GM18519 (cell line): ENCODE measurements around the gene TRMT61B.
A peak's percentile ranks its signal among the peaks of the same experiment; 100 is the strongest.

ENCODE experiments used
- ATAC-seq: cut with Tn5 transposase; IDR thresholded peaks from one replicate; pipeline ENCODE4 v1.9.1; 2021; ENCODE audit warnings: mild to moderate bottlenecking, moderate library complexity; ENCODE audit not compliant: unreplicated experiment, low FRiP score

Gene TRMT61B

DNA sequence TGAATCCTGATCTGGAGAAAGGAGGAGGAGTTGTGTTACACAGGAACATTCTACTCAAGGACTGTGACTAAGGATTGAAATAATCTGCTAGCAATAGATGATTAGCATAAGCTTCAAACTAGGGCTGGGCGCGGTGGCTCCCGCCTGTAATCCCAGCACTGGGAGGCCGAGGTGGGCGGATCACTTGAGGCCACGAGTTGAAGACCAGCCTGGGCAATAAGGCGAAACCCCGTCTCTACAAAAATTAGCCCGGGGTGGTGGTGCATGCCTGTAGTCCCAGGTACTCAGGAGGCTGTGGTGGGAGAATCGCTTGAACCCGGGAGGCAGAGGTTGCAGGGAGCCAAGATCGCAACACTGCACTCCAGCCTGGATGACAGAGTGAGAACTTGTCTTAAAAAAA lies 1.5 kb downstream of the TRMT61B start:
- ATAC-seq, result no peak

DNA sequence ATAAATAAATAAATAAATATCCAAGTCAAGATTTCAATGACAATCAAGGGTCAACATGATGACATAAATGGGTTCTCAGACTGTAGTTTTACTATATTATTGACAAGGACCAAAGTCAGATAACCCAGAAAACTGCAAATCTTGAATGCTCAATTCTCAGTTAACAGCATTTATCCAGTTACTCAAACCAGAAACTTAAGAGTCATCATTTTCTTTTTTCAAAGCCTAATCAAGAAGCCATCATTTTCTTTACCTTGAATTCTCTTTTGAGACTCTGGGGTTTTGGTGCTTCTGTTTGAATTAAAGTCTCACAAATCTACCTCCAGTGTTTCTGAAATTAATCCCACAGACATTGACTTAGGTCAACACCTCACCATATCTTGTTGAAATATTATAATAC lies 14.1 kb downstream of the TRMT61B start:
- no peak for ATAC-seq

DNA sequence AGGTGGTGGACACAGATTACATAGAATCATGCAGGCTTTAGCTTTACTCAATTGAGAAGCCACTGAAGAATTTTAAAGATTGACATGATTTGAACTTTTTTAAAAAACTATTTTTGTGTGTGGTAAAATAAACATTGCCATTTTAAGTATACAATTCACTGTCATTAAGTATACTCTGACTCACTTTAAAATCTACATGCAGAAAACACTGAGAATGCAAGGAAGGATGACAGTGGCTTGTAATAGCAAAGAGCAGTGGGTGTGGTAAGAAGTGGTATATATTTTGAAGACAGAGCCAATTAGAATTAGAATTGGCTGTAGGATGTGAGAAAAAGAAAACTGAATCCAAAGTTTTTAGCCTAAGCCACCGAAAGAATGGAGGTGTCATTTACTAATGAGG lies 14.9 kb downstream of the TRMT61B start:
- no peak for ATAC-seq

DNA sequence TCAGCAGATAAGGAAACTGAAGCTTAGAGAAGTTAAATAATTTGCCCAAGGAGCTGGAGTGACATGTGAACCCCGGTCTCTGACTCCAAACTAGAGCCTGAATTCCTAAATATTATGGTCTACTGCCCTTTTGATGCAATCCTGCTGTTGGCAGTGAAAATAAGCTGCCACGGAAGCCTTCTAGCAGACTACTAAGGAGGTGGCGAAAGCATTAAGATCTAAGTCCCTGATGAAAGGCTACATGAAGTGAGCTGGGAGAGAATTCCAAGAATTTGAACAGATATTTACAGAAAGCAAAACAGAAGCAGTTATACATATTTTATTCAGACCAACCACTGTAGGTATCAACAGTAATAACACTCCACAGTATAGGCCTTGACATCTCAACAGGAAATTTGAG lies 28.1 kb downstream of the TRMT61B start:
- ATAC-seq, result no peak

DNA sequence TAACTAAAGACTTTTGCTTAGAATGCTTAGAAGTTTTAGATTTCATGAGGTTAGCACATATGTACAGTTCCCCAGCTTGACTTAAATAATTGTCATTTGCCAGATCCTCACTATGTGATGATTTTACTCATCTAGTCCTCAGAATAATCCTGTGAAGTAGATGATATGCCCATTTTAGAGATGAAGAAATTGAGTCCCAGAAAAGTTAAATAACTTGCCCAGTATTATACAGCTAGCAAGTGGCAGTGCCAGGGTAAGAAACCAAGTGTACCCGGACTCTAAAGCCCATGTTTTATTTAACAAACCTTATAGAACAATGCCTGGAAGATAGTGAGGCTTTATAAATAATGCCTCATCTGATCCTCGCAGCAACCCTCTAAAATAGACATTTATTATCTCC lies 31.1 kb downstream of the TRMT61B start:
- ATAC-seq, result no peak

DNA sequence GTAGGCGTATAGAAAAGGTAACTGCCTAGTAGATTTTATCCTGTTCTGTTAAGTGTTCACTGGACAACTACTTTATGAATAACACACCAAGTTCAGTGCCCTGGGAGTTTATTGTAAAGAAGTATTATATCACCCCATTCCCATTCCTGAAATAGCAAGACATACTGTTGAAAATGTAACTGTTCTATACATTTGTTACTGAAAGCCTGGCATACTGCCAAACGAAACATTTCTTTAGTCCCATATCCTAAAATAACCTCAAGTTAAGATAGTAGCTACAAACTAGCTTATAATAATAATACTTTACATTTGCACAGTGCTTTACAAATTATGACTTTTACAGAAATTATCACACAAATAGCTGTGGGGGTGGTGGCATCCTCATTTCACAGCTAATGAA lies 34.3 kb downstream of the TRMT61B start:
- ATAC-seq, result no peak

DNA sequence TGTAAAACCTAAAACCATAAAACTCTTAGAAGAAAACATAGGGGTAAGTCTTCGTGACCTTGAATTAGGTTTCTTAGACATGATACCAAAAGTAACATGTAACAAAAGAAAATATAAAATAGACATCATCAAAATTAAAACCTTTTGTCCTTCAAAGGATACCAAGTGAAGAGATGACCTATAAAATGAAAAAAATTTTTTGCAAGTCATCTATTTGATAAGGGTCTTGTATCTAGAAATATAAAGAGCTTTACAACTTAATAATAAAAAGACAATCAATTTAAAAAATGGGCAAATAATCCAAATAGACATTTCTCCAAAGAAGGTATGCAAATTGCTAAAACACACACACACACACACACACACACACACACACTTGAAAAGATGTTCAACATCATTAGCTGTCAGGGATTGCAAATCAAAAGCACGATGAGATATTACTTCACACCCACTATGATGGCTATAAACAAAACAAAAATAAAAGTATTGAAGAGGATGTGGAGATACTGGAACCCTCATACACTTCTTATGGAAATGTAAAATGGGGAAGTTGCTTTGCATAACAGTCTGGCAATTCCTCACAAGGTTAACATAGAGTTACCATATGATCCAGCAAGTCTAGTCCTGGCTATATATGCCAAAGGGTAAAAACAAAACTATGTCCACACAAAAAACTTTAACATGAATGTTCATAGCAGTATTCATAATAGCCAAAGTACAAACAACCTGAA lies 36.2 kb downstream of the TRMT61B start:
- ATAC-seq, result no peak

DNA sequence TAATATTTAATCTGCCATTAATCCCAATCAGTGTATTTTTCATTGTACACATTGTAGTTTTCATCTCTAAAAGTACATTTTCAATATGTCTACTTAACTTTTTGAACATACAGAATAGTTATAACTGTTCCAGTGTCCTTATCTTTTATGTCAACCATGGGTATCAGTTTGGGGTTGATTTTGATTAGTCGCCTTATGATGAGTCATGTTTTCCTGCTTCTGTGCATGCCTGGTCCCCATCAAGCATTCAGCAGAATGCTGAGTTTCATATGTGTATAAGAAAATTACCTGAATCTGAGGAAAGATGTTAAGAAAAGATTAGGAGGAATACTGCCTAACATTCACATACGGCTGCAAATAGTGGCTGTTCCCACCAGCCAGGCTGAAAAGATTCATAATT lies 41.7 kb downstream of the TRMT61B start:
- ATAC-seq, result no peak

DNA sequence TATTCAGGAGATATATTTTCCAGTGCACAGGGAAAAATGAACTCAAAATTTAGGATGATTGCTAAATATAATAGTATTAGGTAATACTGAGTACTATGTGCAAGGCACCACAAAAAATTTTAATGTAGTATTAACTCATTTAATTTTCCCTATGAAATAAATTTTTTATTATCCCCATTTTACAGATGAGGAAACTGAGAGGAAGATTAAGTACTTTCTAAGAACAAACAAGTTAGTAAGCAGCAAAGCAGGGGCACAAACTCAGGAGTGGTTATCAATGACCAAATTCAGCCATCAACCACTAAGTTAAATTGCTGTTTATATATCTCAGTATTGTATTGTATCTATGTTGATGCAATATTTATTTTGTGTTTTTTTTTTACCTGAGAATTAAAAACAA lies 45.2 kb downstream of the TRMT61B start:
- no peak for ATAC-seq

DNA sequence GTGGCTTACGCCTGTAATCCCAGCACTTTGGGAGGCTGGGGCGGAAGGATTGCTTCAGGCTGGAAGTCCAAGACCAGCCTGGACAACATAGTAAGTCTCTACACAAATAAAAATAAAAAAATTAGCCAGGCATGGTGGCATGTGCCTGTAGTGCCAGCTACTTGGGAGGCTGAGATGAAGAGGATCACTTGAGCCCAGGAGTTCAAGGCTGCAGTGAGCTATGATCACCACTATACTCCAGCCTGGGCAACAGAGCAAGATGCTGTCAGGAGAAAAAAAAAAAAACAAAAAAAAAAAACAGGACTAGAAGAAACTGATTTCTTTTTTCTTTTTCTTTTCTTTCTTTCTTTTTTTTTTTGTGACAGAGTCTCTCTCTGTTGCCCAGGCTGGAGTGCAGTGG lies 45.9 kb downstream of the TRMT61B start:
- ATAC-seq, result no peak

DNA sequence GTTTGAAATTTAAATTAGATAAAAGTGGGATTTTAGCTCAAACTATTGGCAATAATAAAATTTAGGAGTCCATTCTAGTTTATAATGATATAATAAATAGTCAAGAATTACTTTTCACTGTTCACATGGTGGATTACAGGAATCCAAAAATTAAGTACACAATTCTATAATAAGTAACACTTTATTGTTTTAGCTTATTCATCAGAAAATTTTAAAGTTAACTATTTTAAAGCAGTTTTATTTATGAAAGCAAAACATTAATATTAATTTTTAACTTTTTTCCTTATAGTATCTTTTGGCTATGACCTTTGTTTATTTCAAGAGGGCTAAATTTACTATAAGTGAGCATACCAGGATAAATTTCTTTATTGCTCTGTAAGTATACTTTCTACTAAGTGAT lies 48.1 kb downstream of the TRMT61B start:
- ATAC-seq, result no peak

DNA sequence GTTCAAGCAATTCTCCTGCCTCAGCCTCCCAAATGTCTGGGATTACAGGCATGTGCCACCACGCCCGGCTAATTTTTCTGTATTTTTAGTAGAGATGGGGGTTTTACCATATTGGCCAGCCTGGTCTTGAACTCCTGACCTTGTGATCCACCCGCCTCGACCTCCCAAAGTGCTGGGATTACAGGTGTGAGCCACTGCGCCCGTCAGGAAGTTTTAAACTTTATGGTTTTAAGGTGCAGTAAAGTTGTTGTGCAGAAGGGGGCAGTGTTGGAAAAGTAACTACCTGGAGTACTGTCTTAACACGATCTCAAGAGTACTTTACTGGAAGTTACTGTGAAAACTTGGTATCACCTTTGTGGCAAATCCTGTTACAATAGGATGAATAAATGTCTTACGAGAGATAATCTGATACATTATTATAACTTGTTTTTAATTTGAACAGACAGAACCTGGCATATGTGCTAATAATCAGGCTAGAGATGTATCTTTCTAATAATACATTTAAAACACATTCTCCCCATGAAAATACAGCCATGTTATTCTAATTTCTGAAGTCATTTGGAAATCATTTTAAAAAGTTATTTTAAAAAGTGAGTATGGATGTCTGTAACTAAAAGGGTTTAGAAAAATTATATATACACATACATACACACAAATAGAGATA lies 48.7 kb downstream of the TRMT61B start:
- no peak for ATAC-seq

DNA sequence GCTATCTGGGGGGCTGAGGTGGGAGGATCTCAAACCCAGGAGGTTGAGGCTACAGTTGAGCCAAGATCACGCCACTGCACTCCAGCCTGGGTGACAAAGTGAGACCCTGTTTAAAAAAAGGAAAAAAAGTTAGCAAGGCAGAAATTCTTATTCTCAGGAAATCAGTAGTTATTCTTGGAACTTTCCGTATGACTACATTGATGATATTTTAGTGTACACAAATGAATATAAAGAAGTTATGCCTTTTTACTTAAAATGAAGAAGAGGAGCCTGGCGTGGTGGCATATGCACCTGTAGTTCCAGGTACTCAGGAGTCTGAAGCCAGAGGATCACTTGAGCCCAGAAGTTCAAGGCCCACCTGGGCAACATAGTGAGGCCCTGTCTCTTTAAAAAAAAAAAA lies 52.1 kb downstream of the TRMT61B start:
- ATAC-seq, result no peak

DNA sequence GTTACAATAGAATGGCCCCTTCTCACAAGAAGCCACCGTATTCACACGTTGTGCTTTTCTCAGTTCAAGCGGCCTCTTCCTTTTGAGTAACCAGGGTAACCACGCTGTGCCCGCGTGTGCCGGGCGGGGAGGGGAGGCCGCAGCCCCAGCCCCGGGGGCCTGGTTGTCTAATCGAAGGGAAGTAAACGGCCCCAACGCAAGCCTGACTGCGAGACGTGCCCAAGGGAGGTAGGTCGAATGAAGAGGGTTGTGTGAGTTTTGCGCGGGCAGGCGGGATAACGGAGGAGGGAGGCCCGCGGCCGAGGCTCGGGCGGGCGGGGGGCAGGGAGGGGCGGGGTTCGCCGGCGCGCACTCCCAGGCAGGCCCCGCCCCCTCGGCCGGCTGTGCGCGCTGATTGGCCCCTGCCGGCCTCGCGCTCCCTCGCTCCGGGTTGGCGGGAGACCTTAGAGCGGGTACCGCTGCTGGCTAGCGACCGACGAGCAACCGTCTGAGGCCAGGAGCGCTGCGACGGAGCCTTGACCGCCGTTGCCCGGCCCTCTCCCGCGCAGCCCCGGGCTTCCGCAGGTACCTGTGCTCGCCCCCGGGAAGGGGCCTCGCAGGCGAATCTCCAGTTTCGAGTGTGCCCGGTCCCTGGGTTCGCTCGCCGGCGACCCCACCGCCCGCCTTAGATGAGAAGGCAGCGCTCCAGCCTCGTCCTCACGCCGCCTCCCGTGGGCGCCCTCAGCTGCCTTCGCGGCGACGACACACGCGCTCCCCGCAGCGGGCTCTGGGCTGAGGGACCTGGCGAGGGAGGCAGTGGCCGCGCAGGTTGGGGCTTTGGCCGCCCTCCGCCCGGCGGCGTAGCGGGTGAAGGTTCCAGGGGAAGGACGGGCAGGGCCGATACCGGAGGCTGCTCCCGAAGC lies 59.5 kb downstream of the TRMT61B start, which contains the start of gene SPDYA:
Gene SPDYA (plus strand): TSS at position 451 of the 902 bp plus-strand sequence. CDS start 5,181 bp downstream, outside the sequence.
- ATAC-seq, result peak; percentile 59

DNA sequence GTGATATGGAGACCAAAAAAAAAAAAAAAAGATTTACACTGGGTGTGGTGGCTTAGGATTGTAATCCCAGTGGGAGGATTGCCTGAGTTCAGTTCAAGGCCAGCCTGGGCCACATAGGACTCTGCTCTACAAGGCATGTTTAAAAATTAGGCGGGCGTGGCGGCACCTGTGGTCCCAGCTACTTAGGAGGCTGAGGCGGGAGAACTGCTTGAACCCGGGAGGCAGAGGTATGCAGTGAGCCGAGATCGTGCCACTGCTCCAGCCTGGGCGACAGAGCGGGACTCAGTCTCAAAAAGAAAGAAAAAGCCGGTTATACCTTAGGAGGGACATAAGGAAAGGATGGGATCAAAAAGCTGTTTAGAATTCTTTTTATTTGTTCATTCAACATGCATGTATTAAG lies 60.2 kb downstream of the TRMT61B start:
- ATAC-seq, result no peak

DNA sequence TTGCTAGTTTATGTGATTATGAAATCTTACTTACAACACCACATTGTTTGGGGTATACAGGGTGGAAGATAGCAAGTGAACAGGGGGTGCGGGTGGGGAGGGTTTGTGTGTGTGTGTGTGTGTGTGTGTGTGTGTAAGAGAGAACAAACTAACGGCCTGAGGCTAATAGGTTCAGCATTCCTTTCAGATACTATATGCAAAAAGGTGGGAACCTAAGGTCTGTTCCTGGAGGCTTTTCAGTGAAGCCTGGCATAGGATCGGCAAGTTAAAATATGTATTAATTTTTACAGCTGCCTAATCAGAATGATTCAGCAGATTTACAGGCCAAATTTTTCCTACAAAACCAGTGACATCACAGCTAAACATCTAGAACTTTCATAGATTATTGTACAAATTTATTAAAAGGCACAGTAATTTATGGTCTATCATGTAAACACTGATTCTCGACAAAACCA lies 67.1 kb downstream of the TRMT61B start:
- no peak for ATAC-seq

DNA sequence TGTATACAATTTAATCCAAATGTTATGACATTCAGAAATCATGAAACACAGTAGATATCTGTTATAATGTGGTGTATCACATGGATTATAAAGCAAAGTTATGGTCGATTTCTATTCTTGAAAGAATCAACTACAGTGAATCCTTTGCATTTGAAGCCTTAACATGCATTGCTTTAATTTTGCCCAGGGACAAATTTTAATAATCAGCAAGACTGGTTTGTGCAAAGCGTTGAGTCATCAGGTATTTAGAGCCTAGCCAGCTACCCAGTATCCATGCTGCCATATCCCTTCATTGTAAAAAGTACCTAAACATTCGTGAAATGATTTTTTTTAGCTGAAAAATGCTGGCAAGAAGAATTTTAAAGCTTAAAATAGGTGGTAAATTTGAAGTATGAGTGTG lies 68.4 kb downstream of the TRMT61B start:
- ATAC-seq, result no peak
